Measurements from ENCODE around the gene SLC6A11. TPM values are rescaled to one million over a fixed set of nuclear protein-coding genes. Genes with fewer than 3 reads are reported as not detected.

SLC6A11 gene
- polyA plus RNA-seq, 12 donors: 0.08 to 0.81 (median 0.39) TPM; not detected in 6

DNA sequence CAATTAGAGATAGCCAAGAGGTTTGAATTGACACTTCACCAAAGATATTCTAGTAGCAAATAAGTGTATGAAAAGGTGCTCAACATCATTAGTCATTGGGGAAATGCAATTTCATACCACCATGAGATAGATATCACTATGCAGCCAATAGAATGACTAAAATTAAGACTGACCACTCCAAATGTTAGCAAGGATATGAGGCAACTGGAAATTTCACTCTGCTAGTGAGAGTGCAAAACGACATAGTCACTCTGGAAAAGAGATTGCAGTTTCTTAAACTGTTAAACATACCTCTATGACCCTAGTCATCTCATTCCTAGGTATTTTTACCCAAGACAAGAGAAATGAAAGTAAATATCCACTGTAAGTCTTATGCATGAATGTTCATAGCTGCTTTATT, 27.6 kb upstream of the SLC6A11 start:
- DNase-seq: no peak

DNA sequence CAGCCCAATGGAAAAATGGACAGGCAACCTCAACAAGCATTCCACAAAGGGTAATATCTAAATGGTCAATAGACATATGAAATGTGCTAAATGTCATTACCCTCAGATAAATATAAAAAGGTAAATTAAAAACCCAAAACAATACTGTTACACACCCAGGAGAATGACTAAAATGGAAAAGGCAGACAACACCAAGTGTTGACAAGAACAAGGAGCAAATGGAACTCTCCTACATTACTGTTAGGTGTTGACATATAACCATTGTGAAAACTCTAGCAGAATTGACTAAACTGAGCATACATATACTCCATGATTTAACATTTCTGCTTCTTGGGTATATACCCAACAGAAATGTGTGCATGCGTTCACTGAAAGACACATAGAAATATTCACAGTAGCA, 25.3 kb upstream of the SLC6A11 start:
- no peak for DNase-seq

DNA sequence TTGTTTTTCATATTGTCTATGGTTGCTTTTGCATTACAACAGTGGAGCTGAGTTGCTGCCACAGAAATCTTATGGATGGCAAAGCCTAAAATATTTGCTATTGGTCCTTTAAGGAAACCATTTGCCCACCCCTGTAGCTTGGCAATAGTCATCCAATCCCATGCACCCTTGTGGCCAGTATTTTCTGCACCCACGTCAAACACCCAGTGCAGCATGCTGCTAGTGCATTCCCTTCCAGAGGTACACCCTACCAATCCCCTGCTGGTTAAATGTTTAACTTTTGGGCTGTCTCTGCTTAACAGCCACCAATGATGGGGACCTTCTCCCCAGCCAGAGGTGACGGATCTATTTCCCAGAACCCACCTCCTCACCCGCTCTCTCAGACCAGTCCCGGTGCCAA, 23.8 kb upstream of the SLC6A11 start:
- no peak for DNase-seq

DNA sequence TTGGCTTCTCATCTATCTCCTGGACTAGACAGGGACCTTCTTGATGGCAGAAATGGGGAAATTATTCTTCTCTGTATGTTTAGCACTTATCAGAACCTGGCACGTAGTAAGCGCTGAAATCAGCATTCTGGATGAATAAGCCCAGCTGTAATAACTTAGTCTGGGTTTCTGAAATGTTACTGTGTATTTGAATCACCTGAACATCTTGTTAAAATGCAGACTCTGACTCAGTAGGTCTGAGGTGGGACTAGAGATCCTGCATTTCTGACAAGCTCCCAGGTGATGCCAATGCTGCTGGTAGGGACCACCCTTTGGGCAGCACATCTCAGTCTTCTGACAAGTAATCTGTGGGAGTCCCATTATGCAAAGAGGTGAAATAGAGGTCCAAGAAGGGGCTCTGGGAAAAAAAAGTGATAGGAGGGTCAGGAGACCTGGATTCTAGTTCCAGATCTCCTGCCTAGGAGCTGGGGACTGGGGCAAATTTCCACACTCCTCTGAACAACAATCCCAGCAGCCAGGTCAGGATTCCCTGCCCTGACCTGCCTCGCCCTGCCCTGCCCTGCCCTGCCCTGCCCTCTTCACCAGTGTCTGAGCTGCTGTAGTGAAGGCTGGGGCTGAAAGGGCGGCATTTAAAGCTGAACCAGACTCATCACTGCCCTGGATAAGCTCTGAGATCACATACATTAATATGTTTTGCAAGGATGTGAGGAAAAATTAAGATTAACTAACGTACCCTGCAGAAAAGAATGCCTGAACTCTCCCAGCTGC, 17.2 kb upstream of the SLC6A11 start:
- DNase-seq: no peak

DNA sequence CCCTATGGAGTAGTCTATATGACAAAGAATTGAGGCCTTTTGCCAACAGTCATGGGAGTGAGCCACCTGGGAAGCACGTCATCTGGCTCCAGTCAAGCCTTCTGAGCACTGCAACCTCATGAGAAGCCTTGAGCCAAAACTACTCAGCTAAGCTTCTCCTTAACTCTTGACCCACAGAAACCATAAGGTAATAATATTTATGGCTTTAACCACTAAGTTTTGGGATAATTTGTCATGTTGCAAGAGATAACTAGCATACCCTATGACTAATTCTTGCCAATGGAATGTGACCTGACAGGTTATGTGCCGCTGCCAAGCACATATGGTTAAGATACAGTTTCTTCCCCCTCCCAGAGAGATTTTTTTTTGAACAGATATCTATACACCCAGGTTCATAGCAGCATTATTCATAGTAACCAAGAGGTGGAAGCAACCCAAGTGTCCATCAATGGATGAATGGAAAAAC, 11.8 kb upstream of the SLC6A11 start:
- no peak for DNase-seq

DNA sequence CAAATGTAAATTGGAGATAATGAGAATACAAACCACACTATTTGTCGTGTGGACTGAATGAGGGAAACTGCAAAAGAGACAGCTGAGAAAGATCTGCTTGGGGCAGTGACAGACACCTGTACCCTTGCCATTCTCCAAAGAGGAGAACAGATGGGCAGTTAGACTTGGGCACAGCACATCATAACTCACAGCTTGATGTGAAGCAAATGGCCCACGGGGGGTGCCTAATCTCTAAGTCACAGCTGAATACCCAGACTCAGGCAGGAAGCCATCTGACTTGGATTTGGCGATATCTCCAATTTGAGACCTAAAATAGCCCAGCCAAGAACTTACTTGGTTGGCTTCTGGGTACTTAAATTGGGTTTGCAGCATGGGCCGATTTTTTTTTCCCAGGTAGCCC, 10.0 kb upstream of the SLC6A11 start:
- no peak for DNase-seq

DNA sequence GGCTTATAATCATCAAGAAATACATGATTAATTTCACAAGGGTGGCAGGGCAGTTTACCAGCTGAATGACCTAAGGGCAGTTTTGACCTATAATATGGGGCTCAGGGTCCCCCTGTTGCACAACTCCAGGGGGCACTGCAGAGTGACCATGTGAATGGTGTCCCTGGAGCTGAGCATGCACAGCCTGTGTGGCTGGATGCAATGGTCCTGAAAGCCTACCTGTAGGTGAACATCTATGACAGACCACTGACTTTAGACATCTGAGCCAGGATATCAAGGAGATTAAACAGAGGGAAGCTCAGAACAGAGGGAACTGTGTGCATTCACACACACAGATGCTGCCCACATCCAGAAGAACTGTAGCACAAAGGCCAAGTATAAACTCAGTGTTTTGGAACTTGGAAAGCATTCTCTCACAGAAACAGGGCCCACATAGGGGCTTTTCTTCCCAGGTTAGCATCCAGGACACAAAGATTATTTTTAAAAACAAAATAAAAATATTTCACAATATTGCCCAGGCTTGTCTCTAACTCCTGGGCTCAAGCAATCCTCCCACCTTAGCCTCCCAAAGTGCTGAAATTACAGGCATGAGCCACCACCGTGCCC, 7.8 kb upstream of the SLC6A11 start:
- no peak for DNase-seq

DNA sequence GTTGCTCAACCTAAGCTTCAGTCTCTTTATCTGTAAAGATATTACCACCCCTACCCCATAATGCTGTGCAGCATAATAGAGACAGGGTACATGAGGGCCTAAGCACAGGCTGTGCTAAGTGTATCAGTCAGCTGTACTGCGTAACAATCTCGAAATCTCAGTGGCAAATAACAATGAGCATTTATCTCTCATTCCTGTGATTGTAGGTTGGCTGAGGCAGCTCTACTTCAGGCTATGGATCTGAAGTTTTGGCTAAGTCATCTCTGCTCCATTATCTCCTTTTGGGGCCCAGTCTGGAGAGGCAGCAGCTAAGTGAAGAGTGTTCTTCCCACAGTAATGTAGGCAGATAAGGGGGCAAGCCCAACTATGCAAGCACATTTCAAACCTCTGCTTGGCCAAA, 7.1 kb upstream of the SLC6A11 start:
- no peak for DNase-seq

DNA sequence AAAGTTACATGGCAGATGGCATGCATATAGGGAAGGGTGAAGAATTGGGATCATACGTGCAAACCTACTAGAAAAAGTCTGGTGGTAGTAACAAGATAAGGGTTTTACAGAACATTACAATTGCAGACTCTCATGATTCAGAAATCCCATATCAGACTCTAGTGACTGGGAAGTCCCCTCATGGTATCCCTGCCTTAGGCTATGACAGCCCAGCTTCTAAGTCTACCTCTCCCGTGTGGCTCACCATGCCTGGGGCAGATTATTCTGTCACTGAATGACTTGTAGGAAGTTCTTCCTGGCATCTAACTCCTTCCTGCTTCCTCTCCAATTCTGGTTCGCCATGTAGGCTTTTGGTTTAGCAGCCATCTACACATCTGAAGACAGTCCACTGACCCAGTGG, 5.7 kb upstream of the SLC6A11 start:
- DNase-seq: no peak

DNA sequence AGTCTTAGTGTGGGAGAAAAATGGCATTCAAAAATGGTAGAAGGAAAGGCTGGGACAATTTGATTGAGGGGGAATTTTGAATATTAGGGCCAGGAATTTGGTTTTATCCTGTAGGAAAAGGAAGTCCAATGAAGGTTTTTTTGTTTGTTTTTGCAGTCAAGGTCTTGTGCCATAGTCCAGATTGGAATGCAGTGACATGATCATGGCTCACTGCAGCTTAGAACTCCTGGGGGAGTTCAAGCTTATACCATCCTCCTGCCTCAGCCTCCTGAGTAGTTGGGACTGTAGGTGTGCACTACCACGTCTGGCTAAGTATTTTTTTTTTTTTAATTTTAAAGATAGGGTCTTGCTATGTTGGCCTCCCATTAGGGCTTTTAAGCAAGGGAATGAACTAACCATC, 2.6 kb upstream of the SLC6A11 start:
- DNase-seq: no peak

DNA sequence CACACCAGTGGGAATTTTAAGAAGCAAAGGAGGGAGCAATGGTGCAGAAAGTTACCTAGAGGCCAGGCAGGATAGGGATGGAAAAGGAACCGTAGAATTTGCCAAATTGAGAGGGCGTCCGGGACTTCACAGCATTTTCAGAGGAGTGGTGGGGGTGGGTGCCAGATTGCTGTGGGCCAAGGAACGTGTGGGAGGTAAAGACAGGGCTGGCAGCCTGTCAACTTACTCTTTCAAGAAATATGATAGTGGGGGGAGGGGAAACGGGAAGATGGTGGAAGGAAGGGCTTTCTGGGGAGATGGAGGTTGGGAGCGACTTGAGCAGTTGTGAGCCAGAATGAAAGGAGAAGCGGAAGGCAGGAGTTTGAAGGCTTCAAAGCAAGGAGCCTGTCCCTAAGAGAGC, 1.4 kb upstream of the SLC6A11 start:
- DNase-seq: no peak

DNA sequence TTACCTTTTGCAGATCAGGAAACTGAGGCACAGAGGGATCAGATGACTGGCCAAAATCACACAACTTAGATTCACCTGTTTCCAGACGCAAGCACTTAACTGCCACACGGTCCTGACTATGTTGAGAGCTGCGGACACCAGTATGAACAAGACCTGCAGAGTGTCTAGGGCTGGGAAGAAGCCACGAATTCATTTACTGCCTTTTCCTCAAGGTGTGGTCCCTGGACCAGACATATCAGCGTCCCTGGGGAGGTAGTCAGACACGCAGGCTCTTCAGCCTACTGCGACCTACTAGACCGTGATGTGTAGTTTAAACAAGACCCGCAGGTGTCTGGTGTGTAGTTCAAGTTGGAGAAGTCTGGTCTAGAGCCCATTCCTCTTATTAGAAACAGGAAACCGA, 541 bp upstream of the SLC6A11 start:
- DNase-seq: no peak

DNA sequence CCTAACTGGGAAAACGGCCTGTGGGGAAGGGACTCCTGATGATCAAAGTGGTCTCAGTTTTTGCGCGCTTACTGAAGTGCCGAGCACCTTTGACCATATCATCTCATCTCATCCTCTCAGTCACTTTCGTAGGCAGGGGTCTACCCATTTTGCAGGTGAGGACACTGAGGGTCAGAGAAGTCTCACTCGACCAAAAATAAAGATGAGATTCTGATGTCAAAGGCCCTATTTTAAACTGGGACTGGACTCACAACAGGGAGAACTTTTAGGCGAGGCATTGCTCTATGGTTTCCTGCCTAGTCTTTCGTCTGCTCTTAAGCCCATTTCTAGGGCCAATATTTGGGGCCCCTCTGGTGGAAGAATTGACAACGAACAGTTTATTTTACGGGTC, 830 bp downstream of the SLC6A11 start:
- no peak for DNase-seq

DNA sequence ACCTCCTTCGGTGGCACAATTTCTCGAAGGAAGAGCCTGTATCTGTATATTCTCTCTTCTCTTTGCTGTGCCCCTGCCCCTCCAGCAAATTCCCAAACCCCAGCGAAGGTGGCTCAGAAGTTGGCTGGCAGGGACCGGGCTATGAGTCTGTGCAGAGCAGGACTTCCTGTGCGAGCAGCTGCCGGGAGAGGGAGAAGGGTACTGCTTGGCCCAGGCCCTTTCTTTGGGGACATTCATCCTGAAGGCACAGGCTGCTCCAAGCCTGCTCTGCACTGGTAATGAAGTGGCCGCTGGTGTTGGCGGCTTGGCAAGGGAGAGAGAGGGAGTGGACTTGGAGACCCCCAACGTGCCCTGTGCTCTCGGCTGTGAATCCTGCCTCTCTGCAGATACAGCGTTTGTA, 1.5 kb downstream of the SLC6A11 start:
- no peak for DNase-seq

DNA sequence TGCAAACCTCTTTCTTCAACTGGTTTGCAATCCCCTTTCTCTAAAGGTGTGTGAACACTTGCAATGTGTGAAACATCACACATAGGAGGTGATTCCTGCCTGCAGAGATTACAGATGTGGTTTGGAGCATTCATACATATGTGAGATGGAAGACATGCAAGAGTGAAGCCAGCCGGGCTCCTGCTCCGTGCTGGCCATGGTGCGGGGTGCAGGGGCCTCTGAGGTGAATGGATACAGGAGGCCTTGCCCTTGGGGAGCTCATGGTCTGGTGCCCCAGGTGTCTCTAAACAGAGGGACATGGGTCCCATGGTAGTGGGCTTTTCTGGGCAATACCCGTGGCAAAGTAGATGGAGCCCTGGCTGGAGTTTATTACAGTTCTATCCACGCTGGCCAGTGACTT, 6.0 kb downstream of the SLC6A11 start:
- DNase-seq: no peak

DNA sequence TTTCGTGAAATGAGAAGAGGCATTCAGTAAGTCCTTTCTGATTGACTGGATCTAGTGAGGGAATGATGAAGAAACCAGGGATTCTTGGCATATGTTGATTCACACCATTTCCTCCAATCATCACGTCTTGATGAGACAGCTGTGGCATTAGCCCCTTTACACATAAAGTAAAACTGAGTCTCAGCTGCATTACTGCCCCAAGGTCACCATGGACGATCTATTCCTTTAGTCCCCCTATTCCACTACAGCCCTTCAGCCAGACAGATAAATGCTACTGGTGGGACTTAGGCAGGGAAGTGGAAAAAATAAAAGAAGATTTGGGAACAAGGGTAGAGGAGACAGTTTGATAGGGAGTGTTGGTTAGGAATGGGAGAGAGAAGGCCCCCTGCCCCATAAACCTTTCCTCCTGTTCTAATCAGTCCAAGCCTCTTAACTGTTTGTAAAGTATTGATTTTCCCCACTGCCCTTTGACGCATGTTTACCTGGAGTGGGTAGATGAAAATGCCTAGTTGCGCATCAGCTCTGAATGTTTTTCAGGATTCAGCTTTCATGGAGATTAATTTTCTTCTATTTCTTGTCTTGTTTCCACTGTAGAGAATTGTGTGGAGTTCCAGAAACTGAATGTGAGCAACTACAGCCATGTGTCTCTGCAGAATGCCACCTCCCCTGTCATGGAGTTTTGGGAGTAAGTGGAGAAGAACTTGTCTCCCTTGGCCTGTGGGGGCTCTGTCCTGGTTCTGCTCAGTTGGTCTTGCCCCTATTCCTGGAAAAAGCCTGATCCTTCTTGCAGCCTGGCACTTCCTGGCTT, 6.9 kb downstream of the SLC6A11 start:
- DNase-seq: no peak

DNA sequence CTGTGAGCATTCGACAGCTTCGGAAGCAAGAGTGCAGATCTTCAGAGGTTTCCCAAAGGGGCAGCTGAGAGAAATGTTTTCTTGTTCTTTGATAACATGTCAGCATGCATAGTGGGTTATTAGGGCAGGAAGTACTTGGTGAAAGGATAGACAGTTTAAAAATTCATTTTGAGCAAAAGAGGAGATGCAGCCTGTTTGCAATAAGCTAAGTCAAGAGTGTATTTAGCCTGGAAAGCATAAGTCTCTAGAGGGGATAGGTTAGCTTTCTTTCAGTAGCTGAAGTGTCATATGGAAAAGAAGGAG, 7.4 kb downstream of the SLC6A11 start:
- no peak for DNase-seq

DNA sequence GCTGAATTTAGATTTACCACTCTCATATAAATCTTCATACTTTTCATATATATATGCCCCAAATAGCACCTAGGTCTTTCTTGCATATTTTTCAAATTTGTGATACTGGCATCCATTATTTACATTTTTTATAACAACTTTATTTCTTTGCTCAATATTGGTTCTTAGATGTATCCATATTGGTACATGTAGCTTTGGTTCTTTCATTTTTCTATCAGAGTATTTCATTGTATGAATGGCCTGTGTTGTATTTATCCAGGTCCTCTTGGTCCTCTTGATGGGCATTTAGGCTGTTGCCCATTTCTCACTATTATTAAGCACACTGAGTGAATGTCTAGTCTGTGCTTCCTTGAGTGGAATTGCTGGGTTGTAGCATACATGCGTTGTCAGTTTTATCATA, 8.4 kb downstream of the SLC6A11 start:
- no peak for DNase-seq

DNA sequence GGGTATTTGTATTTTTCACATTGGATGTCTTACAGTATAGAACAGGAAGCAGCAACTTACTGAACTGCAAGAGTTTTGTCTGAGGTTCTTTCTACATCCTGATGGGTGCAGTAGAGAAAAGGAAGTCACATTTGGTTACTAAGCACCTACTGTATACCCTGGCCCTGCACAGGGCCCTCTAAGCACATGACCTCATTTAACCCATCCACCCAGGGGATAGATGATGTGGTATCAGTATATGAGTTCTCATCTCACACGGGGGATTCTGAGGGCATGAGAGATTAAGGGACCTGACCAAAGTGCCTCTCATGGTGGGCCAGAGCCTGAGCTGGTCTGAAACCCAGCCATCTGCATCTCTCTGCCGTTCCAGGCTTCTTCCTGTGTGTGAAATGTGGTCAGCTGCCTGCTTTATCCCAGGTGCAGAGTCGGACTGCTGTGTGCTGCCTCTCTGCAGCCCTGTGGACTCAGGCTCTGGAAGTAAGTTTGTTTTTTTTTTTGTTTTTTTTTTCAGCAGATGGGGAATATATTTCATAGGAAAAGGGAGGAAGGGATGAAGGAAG, 17.9 kb downstream of the SLC6A11 start:
- DNase-seq: no peak

DNA sequence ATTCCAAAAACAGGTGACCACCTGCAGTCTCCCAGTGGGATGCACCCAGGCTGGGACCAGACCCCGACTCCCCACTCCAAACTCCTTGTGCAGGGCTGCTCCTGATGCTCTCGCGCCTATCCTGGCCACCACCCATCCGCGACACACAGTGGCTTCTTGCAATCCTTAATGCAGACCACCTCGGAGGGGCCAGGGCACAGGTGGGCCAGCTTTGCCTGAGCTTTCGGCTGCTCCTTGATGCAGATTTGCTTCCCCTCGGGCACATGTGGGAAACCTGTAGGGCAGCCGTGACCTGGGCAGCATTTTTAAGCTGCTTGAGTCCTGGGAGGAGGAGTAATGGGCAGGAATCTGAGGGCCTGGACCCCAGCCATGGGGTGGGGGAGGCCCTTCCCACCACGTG, 18.9 kb downstream of the SLC6A11 start:
- DNase-seq: no peak

DNA sequence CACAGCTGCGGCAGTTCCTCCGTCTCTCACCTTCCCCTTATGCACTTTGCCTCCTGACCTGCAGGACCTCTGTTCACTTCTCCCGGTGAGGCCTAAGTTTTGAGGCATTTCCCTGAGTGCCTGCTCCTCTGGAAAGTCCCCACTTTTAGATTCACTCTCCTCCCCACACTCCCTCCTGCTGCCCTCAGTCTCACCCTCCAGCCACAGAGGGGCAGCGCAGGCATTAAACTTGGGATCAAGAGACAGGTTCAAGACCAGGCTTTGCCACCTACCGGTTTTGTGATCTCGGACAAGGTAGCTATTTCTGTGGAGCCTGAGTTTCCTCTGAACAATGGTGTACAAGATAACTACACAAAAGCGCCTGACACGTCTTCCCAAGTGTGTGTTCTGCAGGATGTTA, 19.4 kb downstream of the SLC6A11 start:
- no peak for DNase-seq

DNA sequence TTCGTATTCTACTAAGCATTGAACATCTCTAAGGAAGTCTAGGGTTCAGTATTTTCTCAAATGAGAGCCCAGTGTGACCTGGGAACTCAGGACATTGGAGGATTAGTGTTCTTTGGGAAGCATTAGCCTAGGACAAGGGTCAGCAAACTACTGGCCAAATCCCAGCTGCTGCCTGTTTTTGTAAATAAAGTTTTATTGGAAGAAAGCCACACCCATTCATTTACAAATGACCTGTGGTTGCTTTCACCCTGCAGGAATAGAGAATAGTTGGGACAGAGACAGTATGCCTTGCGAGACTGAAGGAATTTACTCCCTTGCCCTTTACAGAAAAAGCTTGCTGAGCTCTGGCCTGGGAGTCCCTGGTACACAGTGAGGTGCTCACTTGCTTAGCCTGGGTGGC, 20.6 kb downstream of the SLC6A11 start:
- no peak for DNase-seq

DNA sequence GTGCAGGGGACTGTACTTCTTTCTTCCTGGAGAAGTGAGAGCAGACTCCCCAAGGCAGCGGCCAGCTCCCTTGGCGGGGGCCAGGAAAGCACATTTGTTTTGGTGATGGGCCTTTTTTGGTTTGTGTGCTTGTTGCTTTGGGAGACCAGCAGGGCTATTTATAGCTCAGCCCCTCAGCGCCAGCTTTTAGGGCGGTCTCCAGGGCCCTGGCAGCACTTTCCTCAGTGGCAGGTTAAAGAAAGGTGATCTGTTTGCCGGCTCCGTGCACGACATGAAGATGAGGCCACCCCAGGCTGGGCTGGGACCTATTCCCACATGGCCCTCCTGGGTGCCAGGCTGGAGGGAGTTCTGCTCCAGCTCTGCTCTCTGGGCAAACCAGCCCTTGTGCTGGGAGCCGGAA, 21.8 kb downstream of the SLC6A11 start:
- no peak for DNase-seq

All from muscle of arm (tissue), 12 donors.